T-helper 1 cell (primary cell): ENCODE results near the gene CD300LG.

Experiments
- DNase-seq, 5 donors: peaks; one replicate each; pipeline ENCODE4 v3.0.0-alpha.2; 2012 to 2020

Gene CD300LG

GRCh38 chr17:43907998-43908721, 61.2 kb downstream of the CD300LG start:
- peak in 3 of 5 donors; percentile 24 to 41 (median 31) for DNase-seq

GRCh38 chr17:43909537-43910231, 62.7 kb downstream of the CD300LG start:
- no peak for DNase-seq

- DNase-seq, result no peak
These were observed 64.9 kb downstream of the CD300LG start for GRCh38 chr17:43911904-43912303.

GRCh38 chr17:43912635-43913304, 65.8 kb downstream of the CD300LG start:
- DNase-seq, result no peak
